SJSA1 (cell line): ENCODE results near the gene ENDOU. TPM values are rescaled to one million over a fixed set of nuclear protein-coding genes. Genes with fewer than 3 reads are reported as not detected.
A peak's percentile ranks its signal among the peaks of the same experiment; 100 is the strongest.

Experiments
- DNase-seq, 2 experiments: peaks; one replicate each; pipeline ENCODE4 v3.0.0-alpha.2; 2015 to 2020; ENCODE audit warnings: low spot score in 2 of 2, low read depth in 1 of 2
- H3K27ac ChIP-seq: fragments of 250-450 bp; sonication (Bioruptor Pico); 2 replicates; pipeline ENCODE4 v1.5.1; 2020; ENCODE audit warnings: mild to moderate bottlenecking, moderate library complexity
- H3K27me3 ChIP-seq: fragments of 250-450 bp; sonication (Bioruptor Pico); replicated peaks from 2 replicates; pipeline ENCODE4 v1.5.1; 2020; ENCODE audit warnings: mild to moderate bottlenecking, moderate library complexity
- H3K36me3 ChIP-seq: fragments of 250-450 bp; sonication (Bioruptor Pico); 2 replicates; pipeline ENCODE4 v1.5.1; 2020; ENCODE audit warnings: mild to moderate bottlenecking
- H3K4me1 ChIP-seq: fragments of 250-450 bp; sonication (Bioruptor Pico); replicated peaks from 2 replicates; pipeline ENCODE4 v1.6.1; 2021; ENCODE audit warnings: mild to moderate bottlenecking
- H3K4me3 ChIP-seq: fragments of 250-450 bp; sonication (Bioruptor Pico); 2 replicates; pipeline ENCODE4 v1.5.1; 2020; ENCODE audit warnings: mild to moderate bottlenecking
- H3K9me3 ChIP-seq: fragments of 250-450 bp; sonication (Bioruptor Pico); replicated peaks from 2 replicates; pipeline ENCODE4 v1.5.1; 2020; ENCODE audit warnings: mild to moderate bottlenecking
- total RNA-seq: library from RNA; depleted of rRNA; stranded (reverse); fragments of >200 nt; shearing (Covaris generic); gene quantifications from 2 replicates; pipeline ENCODE4 v1.2.3, GENCODE V29; 2014

Gene ENDOU
- total RNA-seq, 1 experiment from 2014 or later: not detected

DNA sequence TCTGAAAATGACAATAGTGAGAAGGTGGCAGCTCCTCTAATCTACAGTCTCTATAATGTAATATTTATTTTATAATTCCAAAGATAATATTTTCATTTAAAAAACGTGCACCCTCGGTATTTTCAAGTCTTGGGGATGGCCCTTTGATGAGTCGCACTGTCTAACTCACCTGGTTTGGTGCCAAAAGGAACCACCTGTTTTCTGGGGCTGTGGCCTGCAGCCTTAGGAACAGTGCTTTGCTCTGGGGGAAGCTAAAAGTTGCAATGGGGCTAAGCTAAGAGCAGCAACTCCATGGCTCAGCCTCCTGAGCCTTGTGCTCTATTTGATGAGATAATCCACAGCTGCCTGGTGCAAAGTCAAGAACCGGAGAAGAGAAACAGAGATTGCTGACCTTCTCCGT lies 6.4 kb upstream of the ENDOU start:
- H3K9me3 ChIP-seq: no peaks in the 10 kb centered on the region
- H3K4me3 ChIP-seq: no peak overlapping the region
- H3K27ac ChIP-seq: no peak overlapping the region
- no peaks in the 10 kb centered on the region for H3K27me3 ChIP-seq
- no peak for DNase-seq
- no peaks in the 10 kb centered on the region for H3K36me3 ChIP-seq
- peaks cover 36% of the 10 kb centered on the region for H3K4me1 ChIP-seq

DNA sequence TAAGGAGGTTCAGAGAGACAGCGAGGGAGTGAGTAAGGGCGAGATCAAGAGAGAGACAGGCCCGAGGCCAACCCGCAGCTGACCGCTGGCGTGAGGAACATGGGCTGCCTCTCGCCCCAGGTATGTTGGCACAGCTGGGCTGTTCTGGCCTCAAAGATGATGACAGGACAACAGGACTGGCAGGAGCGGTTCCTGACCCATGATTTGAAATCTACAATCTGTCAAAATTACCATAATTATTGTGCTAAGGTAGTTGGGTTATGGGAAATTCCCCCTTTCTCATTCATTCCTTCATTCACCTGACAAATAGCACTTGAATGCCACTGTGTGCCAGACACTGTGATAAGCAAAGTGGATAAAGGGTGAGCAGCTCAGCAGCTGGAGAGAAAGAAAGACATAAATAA lies 5.1 kb upstream of the ENDOU start:
- Histone ChIP-seq H3K27ac (no peak overlapping the region), H3K27me3 (no peaks in the 10 kb centered on the region), H3K36me3 (no peaks in the 10 kb centered on the region), H3K4me1 (peaks cover 36% of the 10 kb centered on the region), H3K4me3 (no peak overlapping the region), H3K9me3 (no peaks in the 10 kb centered on the region)
- DNase-seq: no peak

DNA sequence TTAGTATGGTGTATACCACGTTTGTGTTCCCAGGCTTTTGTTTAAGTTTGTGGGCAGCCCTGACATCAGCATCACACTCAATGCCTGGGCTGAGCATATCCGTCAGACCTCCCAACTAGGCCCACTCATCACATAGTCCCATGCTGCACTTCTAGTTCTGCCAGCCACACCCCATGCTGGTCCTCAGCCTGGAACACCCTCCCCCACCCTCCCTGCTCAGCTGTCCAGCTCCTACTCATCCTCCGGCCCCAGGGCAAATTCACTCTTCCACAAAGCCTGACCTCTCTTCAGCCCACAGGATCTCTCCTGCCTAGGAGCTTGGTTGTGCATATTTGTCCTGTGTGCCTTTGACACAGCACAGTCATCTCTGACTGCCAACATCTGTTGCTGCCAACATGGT lies 3.9 kb upstream of the ENDOU start:
- Histone ChIP-seq H3K36me3 (no peaks in the 10 kb centered on the region), H3K27me3 (no peaks in the 10 kb centered on the region), H3K4me1 (peaks cover 37% of the 10 kb centered on the region), H3K9me3 (no peaks in the 10 kb centered on the region), H3K27ac (peak overlapping the region; percentile 62), H3K4me3 (no peak overlapping the region)
- peak; percentile 83 to 91 for DNase-seq

DNA sequence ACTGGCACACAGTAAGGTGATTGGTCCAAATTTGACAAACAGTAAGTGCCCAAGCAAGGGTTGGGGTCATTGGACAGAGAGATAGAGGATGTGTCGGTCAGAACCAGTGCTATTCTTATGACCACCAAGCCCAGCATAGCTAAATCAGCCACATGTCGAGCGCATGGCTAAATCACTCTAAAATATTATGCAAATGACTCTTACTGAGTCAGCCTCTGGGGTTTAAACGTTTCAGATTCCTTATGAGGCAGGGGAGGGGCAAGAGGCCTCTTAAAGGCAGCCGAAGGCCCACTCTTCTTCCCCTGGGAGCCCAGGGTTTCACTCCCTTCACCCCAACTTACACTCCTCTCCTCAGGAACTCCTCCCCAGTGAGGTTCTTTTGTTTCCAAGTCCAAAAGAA lies 603 bp upstream of the ENDOU start:
- H3K27ac ChIP-seq: 0 out of 2 replicates have a peak overlapping the region, but pooled peaks have one; percentile 18

DNA sequence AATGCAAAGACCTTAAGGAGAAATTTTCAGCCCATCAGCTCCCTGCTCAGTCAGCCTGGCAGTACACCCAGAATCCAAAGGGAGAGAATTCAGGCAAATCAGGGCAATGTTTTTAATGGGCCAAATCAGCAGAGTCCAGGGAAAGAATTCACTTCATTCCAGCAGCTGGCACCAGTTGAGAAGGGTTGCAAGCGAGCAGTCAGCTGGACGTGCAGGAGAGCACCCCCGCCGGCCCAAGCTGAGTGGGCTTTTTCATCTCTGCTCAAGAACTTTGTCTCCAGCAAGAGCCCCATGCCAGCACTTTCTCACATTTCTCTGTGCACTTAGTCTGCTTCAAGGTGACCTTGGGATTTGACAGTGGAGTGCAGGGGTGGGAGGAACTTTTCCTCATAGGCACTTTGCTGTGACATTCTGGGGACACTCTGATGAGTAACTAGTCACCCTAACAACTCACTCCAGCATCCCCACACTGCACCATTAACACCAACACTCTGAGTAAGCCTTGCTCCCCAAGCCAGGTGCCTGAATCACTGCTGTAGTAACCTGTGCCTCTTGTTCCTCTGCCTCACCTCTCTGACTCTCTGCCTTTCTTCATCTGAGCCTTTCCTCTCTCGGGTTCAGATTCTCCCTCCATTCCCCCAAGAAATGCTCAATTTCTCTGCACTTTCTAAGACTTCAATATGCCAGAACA lies 2.2 kb downstream of the ENDOU start:
- Histone ChIP-seq H3K27me3 (no peaks in the 10 kb centered on the region), H3K27ac (no peak overlapping the region), H3K9me3 (no peaks in the 10 kb centered on the region), H3K4me1 (peaks cover 17% of the 10 kb centered on the region), H3K36me3 (no peaks in the 10 kb centered on the region), H3K4me3 (no peak overlapping the region)
- no peak for DNase-seq

More for the DNA sequence above, 603 bp upstream of the ENDOU start:
- H3K4me1 ChIP-seq: peaks cover 37% of the 10 kb centered on the region
- no peaks in the 10 kb centered on the region for H3K36me3 ChIP-seq
- H3K27me3 ChIP-seq: no peaks in the 10 kb centered on the region
- DNase-seq: peak in 1 of 2 experiments; percentile 27
- no peak overlapping the region for H3K4me3 ChIP-seq
- no peaks in the 10 kb centered on the region for H3K9me3 ChIP-seq

DNA sequence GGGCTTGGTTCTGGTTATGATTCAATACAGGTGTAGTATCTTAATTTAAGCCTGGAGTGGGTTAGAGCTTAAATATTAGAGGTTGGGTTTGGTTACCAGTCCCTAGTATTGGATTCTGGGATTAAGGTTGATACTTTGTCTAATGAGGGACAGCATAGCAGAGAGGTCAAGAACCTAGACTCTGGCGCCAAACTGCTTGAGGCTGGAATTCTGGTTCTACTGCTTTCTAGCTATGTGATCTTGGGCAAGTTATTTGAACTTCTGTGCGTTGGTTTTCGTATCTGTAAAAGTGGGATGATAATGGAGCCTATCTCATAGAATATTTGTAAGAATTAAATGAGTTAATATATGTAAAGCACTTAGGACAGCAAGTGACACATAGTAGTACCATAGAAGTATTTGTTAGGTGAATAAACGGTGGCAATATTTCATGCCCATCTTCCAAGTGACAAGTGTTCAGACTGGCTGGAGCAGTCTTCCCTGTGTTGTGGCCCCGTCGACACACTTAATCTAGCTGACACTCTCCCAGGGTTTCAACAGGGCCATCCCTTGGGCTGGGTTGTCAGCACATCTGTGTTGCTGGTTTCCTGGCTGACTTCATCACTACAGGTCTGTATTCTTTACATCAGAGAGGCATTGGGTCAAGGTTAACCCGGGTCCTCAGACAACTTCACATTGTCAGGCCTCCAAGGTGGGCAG lies 3.0 kb downstream of the ENDOU start:
- no peak overlapping the region for H3K4me3 ChIP-seq
- no peaks in the 10 kb centered on the region for H3K36me3 ChIP-seq
- peaks cover 25% of the 10 kb centered on the region for H3K4me1 ChIP-seq
- no peak overlapping the region for H3K27ac ChIP-seq
- no peak for DNase-seq
- no peaks in the 10 kb centered on the region for H3K27me3 ChIP-seq
- H3K9me3 ChIP-seq: no peaks in the 10 kb centered on the region

DNA sequence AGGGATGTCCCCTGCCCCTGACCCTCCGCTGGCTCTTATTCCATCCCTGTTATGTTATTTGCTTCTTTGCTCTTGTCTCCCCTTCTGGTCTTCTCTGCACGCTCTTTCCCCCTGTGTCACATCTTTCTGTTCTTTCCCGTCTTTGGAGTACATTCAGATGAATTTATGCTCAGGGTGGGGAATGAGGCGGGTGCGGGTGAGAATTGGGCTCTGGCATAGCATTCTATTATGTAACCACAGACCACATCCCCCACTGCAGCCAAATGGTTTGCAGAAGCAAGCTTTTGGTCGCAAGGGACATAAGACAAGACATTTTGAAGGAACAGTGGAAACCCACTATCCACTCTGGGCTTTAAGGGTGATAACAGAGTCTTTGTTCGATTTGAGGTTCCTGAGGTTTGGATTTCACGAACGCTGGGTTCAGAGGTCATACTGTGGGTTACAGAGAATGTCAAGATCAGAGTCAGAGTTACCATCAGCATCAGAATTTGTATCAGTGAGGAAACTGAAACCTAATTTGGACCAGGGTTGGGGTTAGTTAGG lies 3.8 kb downstream of the ENDOU start:
- Histone ChIP-seq H3K27me3 (no peaks in the 10 kb centered on the region), H3K36me3 (no peaks in the 10 kb centered on the region), H3K4me1 (peaks cover 27% of the 10 kb centered on the region), H3K4me3 (no peak overlapping the region), H3K9me3 (no peaks in the 10 kb centered on the region), H3K27ac (no peak overlapping the region)
- no peak for DNase-seq

DNA sequence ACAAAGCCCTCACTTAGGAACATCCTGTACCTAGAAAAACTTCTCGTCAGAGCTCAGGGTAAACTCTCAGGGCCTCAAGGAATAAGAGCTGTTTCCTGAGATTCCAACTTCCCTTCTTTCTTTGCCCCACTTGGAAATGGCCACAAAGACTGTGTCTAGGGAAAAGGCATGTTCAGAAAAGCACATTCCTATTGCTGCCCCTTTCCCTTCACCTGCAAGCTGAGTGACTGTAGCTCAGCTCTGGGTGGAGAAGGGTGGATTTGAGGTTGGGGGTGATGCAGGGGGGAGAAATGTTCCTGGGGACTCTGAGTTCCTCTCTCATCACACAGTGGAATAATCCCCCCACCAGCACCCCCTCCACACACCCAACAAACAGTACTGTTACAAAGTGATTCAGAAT lies 6.8 kb downstream of the ENDOU start:
- no peaks in the 10 kb centered on the region for H3K36me3 ChIP-seq
- no peak overlapping the region for H3K27ac ChIP-seq
- H3K9me3 ChIP-seq: no peaks in the 10 kb centered on the region
- no peaks in the 10 kb centered on the region for H3K27me3 ChIP-seq
- peaks cover 15% of the 10 kb centered on the region for H3K4me1 ChIP-seq
- no peak for DNase-seq
- no peak overlapping the region for H3K4me3 ChIP-seq

DNA sequence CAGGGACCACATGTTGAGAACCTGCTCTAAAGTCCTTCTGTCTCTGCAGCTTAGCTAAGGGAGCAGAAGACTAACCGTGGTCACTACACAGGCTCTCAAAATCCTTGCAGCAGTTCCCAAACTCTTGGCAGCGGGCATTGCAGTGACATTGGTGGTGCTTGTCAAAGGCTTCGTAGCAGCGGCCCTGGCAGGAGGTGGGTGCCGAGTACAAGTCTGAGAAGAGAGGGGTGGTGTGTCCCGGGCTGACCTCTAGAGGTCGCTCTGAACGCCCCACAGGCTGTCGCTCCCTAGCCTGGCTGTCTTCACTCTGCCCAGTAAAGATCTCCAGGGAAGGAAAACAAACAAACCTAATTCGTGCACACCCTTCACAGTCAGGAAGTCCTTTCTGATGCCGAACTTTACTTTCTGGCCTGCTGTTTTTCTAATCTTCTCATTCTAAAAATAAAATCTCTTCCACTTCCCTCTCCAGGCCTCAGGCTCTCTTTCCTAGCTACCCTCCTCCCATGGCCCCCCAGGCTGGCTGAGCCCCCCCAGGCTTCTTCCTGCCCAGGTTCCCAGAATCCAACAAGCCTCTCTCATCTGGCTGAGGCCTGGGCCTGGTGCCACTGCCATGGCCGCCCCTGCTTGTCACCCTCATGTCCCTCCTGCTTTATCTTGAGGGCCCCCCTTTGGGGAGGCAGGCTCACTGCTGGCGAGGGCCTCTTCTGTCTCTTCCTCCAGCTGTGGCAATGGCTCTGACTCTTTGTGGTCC lies 7.7 kb downstream of the ENDOU start:
- Histone ChIP-seq H3K27me3 (no peaks in the 10 kb centered on the region), H3K9me3 (no peaks in the 10 kb centered on the region), H3K36me3 (no peaks in the 10 kb centered on the region), H3K4me3 (no peak overlapping the region), H3K4me1 (peaks cover 15% of the 10 kb centered on the region), H3K27ac (peak overlapping the region; percentile 77)
- peak; percentile 79 to 83 for DNase-seq

DNA sequence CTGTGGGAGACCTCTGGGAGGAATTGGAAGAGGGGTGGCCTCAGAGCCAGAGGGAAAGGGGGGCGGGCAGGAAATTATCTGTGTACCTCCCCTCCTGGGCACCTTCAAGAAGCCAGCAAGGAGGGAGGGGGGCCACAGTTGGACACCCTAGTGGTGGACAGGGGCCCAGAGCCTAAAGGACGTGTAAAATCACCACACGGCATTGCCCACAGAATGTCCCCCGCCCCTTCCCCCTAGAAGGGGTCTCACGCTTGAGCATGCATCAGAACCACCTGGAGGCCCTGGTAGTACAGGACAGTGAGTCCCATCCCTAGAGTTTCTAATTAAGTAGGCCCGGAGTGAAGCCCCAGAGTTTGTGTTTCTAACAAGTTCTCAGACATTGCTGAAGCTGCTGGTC lies 8.2 kb downstream of the ENDOU start:
- no peak for DNase-seq
- Histone ChIP-seq H3K4me1 (peaks cover 15% of the 10 kb centered on the region), H3K27ac (no peak overlapping the region), H3K27me3 (no peaks in the 10 kb centered on the region), H3K4me3 (no peak overlapping the region), H3K9me3 (no peaks in the 10 kb centered on the region), H3K36me3 (no peaks in the 10 kb centered on the region)

DNA sequence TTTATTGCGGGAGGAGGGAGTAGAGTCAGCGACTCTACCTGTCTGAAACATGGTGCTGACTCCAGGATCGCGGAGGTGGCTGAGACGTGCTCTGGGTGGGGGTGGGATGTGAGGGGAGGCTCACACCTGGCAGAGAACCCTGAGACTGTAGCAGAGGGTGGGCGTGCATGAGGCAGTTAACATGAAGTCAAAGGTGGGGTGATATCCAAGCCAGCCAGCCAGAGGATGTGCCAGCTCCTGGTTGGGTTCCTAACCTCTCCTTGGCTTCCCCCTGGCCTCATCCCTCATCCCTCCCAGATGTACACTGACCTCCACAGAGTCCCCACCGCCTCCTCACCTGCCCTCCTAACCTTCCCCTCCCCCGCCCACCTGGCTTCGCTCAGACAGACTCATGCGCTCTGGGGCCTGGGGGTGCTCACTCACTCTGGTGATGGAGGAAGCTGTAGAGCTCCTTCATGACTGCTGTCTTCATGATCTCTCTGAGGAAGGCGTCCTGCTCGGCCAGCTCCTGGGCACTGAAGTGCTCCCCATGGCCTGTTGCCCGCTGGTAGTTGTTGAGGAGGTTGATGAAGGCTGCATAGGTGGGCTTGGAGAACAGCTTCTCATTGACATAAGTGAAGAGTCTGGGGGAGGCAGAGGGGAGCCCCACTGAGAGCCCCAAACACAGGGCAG lies 9.3 kb downstream of the ENDOU start:
- Histone ChIP-seq H3K4me3 (no peak overlapping the region), H3K4me1 (peaks cover 15% of the 10 kb centered on the region), H3K36me3 (no peaks in the 10 kb centered on the region), H3K9me3 (no peaks in the 10 kb centered on the region), H3K27ac (no peak overlapping the region), H3K27me3 (no peaks in the 10 kb centered on the region)
- DNase-seq: no peak

DNA sequence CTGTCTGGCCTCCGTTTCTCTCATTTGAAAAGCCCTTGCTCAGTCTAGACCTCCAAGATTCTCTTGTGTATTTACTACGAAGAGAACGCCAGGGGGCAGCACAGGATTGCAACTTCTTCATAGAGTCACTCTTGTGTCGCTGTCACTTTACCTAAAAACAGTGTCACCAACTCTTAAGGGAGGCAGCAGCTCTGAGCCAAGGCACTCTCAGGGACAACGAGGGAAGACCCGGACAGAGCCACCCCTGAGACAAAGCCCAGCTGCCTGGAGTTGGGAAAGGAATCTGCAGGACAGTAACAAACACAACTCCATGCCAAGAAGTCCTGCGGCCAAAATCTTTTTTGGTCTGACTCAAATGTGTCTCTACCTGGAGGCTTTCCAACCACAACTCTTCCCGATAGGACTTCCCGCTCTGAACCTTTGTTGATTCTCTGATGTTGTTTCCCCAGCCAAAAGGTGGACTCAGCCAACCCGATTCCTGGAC lies 9.9 kb downstream of the ENDOU start:
- H3K36me3 ChIP-seq: no peaks in the 10 kb centered on the region
- peaks cover 15% of the 10 kb centered on the region for H3K4me1 ChIP-seq
- peak; percentile 59 to 73 for DNase-seq

DNA sequence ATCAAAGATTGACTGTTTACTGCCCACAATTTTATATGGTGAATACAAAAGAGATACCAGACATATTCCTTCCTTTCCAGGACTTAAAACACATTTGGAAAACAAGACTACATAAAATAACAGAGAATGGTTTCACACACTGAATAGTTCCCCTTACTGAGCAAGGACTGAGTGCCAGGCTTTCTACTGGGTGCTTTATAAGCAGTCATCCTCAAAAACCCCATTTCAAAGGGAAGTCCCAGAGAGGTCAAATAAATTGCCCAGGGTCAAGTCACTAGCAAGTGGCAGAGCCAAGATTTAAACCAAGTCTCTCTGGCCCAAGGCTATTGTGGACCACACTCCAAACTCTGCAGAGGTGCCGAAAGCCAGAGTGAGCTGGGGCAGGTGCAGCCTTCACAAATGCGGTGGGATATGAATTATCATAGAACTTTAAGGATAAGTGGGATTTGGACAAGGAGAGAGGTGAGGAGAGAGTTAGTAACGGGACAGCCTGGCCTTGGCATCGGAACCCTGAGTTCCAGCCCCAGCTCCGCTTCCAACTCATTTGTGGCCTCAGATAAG lies 10.4 kb downstream of the ENDOU start:
- Histone ChIP-seq H3K4me1 (peaks cover 15% of the 10 kb centered on the region), H3K27me3 (no peaks in the 10 kb centered on the region), H3K4me3 (no peak overlapping the region), H3K27ac (no peak overlapping the region), H3K9me3 (no peaks in the 10 kb centered on the region), H3K36me3 (no peaks in the 10 kb centered on the region)
- no peak for DNase-seq

More for the DNA sequence above, 9.9 kb downstream of the ENDOU start:
- no peak overlapping the region for H3K27ac ChIP-seq
- H3K9me3 ChIP-seq: no peaks in the 10 kb centered on the region
- H3K27me3 ChIP-seq: no peaks in the 10 kb centered on the region
- no peak overlapping the region for H3K4me3 ChIP-seq
